Adrenal gland (tissue), 12 donors: ENCODE results near the gene LILRA5. TPM values are rescaled to one million over a fixed set of nuclear protein-coding genes. Genes with fewer than 3 reads are reported as not detected.

Experiments used
- DNase-seq, 7 donors: peaks; one replicate each; pipeline ENCODE4 v3.0.0-alpha.2; 2019 to 2020
- H3K27ac ChIP-seq, 5 donors: fragments of 200-600 bp; sonication (generic) in 4 of 5; 1 replicate in 3 of 5; 2 replicates in 2 of 5; pipeline versions ENCODE4 v1.5.1 to v1.8.0; 2016 to 2020; ENCODE audit warnings: mild to moderate bottlenecking in 1 of 5
- H3K27me3 ChIP-seq: fragments of 200-600 bp; 2 replicates; pipeline ENCODE4 v1.8.0; 2021
- H3K36me3 ChIP-seq, 2 donors: fragments of 200-600 bp; replicated peaks in 1 of 2; 1 replicate in 1 of 2; 2 replicates in 1 of 2; pipeline versions ENCODE4 v1.5.1 to v1.8.0; 2018 to 2022
- H3K4me1 ChIP-seq, 2 donors: fragments of 200-600 bp; replicated peaks in 1 of 2; 1 replicate in 1 of 2; 2 replicates in 1 of 2; pipeline versions ENCODE4 v1.5.1 to v1.8.0; 2018 to 2021
- H3K4me3 ChIP-seq, 4 donors: fragments of 200-600 bp; sonication (generic) in 3 of 4; one replicate each; pipeline ENCODE4 v1.5.1; 2016 to 2018
- H3K9me3 ChIP-seq, 3 donors: fragments of 200-600 bp; sonication (generic) in 1 of 3; replicated peaks in 1 of 3; 1 replicate in 2 of 3; 2 replicates in 1 of 3; pipeline versions ENCODE4 v1.5.1 to v1.8.0; 2016 to 2021
- POLR2A ChIP-seq, 2 donors: fragments of 450-650 bp; IDR thresholded peaks; one replicate each; pipeline ENCODE4 v1.6.1; 2017; ENCODE audit warnings: antibody characterized with exemption in 2 of 2, mild to moderate bottlenecking in 2 of 2, moderate library complexity in 1 of 2
- WGBS, 4 donors: extraction: QIAGEN DNeasy Blood & Tissue Kit in 2 of 4; methylation state at CpG; one replicate each; pipeline versions ENCODE4 v1.1.5 to v1.1.7; 2013 to 2017; 5-methylcytosine and 5-hydroxymethylcytosine counted together
- intact Hi-C, 2 donors: fragments of 100-400 bp; cut with DNase I; formaldehyde crosslinking; loops; one replicate each; pipeline versions ENCODE4 v1.14.1 to v1.15.0; 2022 to 2023
- polyA plus RNA-seq, 3 donors: library from polyadenylated mRNA; stranded (reverse); fragments of 200-250 nt in 2 of 3; fragments of 350-450 nt in 1 of 3; fragmentation: Illumina TruSeq in 1 of 3; extraction: RNeasy Lipid Tissue Mini Kit (QIAGEN cat#74804) in 1 of 3; gene quantifications; one replicate each; pipeline ENCODE4 v1.2.3, GENCODE V29; 2013 to 2014
- total RNA-seq, 9 donors: library from RNA; depleted of rRNA in 4 of 9; stranded (reverse); fragments of >200 nt in 4 of 9; fragments of 120-200 nt in 1 of 9; fragmentation: NEBNext Ultra II Directional in 1 of 9; extraction: Animal tissue kit (Norgen Biotek cat#: 25700) in 1 of 9; gene quantifications; one replicate each; pipeline versions ENCODE4 v1.1.0 to v1.2.4, GENCODE V29; 2013 to 2023
- TF ChIP-seq, protein P1 (sequence below), 6 experiments: fragments of 450-650 bp in 4 of 6; fragments of 200-600 bp in 2 of 6; sonication (generic) in 1 of 6; IDR thresholded peaks; 1 replicate in 5 of 6; 2 replicates in 1 of 6; pipeline versions ENCODE4 v1.5.1 to v1.8.0; 2016 to 2021; ENCODE audit warnings: antibody characterized with exemption in 6 of 6, mild to moderate bottlenecking in 2 of 6, moderate library complexity in 1 of 6
- donor health status: healthy with polysubstance abuse.
- donor health status: Bipolar disorder and iron deficiency.
- donor health status: DM: yes; HTN: yes; CAD: no.
- donor health status: DM: no; HTN: no; CAD: no.
- donor health status: DM: no; HTN: no; CAD: no.
- donor health status: DM: yes; HTN: yes; CAD: no.

The LILRA5 gene
- total and polyA plus RNA-seq, 12 donors: 0.72 to 6.2 (median 3.0) TPM; not detected in 1

DNA sequence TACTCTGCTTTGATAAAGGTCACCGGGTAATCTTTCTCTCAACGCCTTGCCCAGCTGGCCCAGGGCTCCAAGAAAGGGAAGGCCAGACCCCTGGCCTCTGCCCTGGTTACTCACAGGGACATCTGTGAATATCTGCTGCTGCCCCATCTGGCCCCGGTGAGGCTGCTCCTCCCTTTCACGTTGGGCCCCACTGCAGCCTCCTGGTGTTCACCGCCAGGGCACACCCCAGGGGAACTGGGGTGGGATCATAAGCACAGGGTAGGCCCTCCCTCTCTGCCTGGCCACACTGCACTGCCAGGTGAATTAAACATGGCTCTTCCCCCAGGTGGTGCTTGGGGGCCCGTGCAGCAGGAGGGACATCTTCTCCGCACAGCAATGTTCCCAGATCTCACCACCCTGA lies 39.1 kb upstream of the LILRA5 start:
- Histone ChIP-seq H3K36me3 (no peaks in the 10 kb centered on the region), H3K4me1 (no peaks in the 10 kb centered on the region), H3K27me3 (no peaks in the 10 kb centered on the region), H3K4me3 (no peak overlapping the region), H3K9me3 (no peaks in the 10 kb centered on the region), H3K27ac (no peak overlapping the region)
- TF ChIP-seq, protein P1, sequence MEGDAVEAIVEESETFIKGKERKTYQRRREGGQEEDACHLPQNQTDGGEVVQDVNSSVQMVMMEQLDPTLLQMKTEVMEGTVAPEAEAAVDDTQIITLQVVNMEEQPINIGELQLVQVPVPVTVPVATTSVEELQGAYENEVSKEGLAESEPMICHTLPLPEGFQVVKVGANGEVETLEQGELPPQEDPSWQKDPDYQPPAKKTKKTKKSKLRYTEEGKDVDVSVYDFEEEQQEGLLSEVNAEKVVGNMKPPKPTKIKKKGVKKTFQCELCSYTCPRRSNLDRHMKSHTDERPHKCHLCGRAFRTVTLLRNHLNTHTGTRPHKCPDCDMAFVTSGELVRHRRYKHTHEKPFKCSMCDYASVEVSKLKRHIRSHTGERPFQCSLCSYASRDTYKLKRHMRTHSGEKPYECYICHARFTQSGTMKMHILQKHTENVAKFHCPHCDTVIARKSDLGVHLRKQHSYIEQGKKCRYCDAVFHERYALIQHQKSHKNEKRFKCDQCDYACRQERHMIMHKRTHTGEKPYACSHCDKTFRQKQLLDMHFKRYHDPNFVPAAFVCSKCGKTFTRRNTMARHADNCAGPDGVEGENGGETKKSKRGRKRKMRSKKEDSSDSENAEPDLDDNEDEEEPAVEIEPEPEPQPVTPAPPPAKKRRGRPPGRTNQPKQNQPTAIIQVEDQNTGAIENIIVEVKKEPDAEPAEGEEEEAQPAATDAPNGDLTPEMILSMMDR (IDR thresholded peaks at IDR 0.05): no peak
- TF ChIP-seq POLR2A (IDR thresholded peaks at IDR 0.05): no peak
- no peak for DNase-seq
- WGBS, 4 donors: 58 to 72% (median 67%) methylated on average over 7 of the region's 7 CpGs
- intact Hi-C loops: no loop called here

DNA sequence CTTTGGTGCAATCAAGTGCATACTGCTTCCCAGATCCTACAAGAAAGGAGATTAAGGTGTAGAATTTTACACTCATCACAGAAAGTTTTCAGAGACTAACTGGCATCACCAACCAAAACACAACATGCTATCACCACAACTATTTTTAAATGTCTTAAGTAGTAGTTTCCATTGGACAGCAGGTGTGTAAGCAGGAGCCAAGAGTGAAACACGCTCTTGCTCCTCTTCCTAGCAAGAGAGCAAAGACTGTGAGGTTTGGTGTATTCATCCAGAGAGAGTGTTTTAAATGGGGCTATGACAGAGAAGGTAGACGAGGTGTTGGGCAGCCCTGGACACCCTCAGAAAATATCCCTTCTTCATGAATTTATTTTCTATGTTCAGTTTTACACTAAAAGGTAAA lies 38.5 kb upstream of the LILRA5 start:
- H3K27ac ChIP-seq: no peak overlapping the region
- intact Hi-C loops: no loop called here
- no peaks in the 10 kb centered on the region for H3K9me3 ChIP-seq
- WGBS, 4 donors: 44 to 47% (median 45%) methylated on average over 2 of the region's 2 CpGs
- TF ChIP-seq, protein P1 (IDR thresholded peaks at IDR 0.05): no peak
- no peak for TF ChIP-seq POLR2A (IDR thresholded peaks at IDR 0.05)
- no peak overlapping the region for H3K4me3 ChIP-seq
- H3K36me3 ChIP-seq: no peaks in the 10 kb centered on the region
- no peaks in the 10 kb centered on the region for H3K4me1 ChIP-seq
- H3K27me3 ChIP-seq: no peaks in the 10 kb centered on the region
- DNase-seq: no peak

DNA sequence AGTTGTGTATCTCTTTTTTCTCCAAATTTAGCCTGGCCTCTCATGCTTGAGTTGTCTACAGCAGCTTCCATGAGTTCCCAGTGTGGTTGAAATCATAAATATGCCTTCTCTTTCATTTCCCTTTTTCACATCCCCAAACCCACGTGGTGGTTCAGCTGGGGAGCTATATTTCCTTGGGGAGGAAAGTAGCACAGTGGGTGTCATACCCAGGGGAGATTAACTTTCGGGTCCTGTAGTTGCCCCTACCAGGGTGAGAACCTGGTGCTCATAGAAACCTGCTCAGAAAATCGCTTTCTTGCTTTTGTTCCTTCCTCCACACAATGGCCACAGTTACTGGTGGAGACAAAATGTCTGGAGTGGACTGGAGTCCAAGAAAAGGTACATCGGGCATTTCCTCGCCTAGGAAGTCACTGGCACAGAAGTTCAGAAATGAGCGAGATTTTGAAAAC lies 33.0 kb upstream of the LILRA5 start:
- Histone ChIP-seq H3K4me3 (no peak overlapping the region), H3K27me3 (no peaks in the 10 kb centered on the region), H3K36me3 (no peaks in the 10 kb centered on the region), H3K9me3 (no peaks in the 10 kb centered on the region), H3K27ac (no peak overlapping the region), H3K4me1 (no peaks in the 10 kb centered on the region)
- DNase-seq: no peak
- intact Hi-C loops: no loop called here
- WGBS, 4 donors: 61 to 72% (median 62%) methylated on average over 5 to 6 of the region's 6 CpGs
- TF ChIP-seq, protein P1 (IDR thresholded peaks at IDR 0.05): no peak
- TF ChIP-seq POLR2A (IDR thresholded peaks at IDR 0.05): no peak

DNA sequence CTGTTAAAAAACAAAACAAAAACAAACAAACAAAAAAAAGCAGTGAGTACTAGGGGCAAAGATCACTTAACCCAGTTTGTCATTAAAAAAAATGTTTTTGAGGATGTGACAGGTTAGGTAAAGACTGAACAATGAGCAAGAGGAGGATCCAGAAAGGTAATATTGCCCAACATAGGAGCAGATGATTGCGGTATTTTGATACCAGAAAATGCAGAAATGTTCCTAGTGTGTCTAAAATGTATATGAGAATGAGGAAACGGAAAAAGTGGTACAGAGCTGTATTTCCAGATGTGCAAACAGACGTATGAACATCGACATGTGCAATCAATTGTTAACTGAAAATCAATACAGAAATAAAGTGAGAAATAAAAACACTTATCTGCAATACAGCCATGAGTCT lies 30.9 kb upstream of the LILRA5 start:
- DNase-seq: no peak
- TF ChIP-seq POLR2A (IDR thresholded peaks at IDR 0.05): no peak
- TF ChIP-seq, protein P1 (IDR thresholded peaks at IDR 0.05): no peak
- no peaks in the 10 kb centered on the region for H3K4me1 ChIP-seq
- intact Hi-C loops: no loop called here
- H3K27me3 ChIP-seq: no peaks in the 10 kb centered on the region
- WGBS, 4 donors: 58 to 70% (median 63%) methylated on average over 4 of the region's 4 CpGs
- no peak overlapping the region for H3K4me3 ChIP-seq
- H3K36me3 ChIP-seq: no peaks in the 10 kb centered on the region
- H3K9me3 ChIP-seq: no peaks in the 10 kb centered on the region
- H3K27ac ChIP-seq: no peak overlapping the region
